A673 (cell line): Measurements from ENCODE around the gene SLAMF8.

Source experiments
- CTCF ChIP-seq: fragments of 300-800, 200-600 bp; sonication (generic); conservative IDR thresholded peaks from 2 replicates; pipeline ENCODE4 v1.5.1; 2017; ENCODE audit warnings: low read depth, mild to moderate bottlenecking, antibody characterized with exemption, low read length, moderate library complexity, mixed read lengths
- EZH2 ChIP-seq: fragments of 200-600 bp; sonication (generic); IDR thresholded peaks from 2 replicates; pipeline ENCODE4 v1.6.1; 2017; ENCODE audit warnings: borderline replicate concordance, low read depth, mild to moderate bottlenecking, mixed read lengths, antibody characterized with exemption, low read length; ENCODE audit not compliant: poor library complexity, severe bottlenecking

- TF ChIP-seq CTCF (no peak), EZH2 (no peak)
Measured at GRCh38 chr1:159786465-159786864, 40.2 kb upstream of the SLAMF8 start.
